GM21723 (cell line): ENCODE data around the gene DMWD.
"Not testable (repeated sequence)": the region's sequence is repeated elsewhere in the genome, so short reads cannot be mapped to it uniquely, and the experiment has no call there.

ENCODE experiments used
- ATAC-seq: cut with Tn5 transposase; IDR thresholded peaks from one replicate; pipeline ENCODE4 v1.9.1; 2021; ENCODE audit warnings: mild to moderate bottlenecking, moderate library complexity; ENCODE audit not compliant: unreplicated experiment

DMWD gene

GRCh38 chr19:45816236-45817009 lies 23.8 kb upstream of the DMWD start:
- no peak for ATAC-seq

GRCh38 chr19:45815481-45816216 lies 23.0 kb upstream of the DMWD start:
- no peak for ATAC-seq

GRCh38 chr19:45814851-45815480 lies 22.3 kb upstream of the DMWD start, which contains the start of gene RSPH6A:
Gene RSPH6A, minus strand, starts transcription at chr19:45815308. Its CDS starts 132 bp downstream, at chr19:45815176.
- ATAC-seq, result no peak

GRCh38 chr19:45814166-45814780 lies 21.6 kb upstream of the DMWD start:
- ATAC-seq, result no peak

GRCh38 chr19:45812297-45812696 lies 19.7 kb upstream of the DMWD start:
- ATAC-seq, result no peak

GRCh38 chr19:45809643-45810159 lies 17.1 kb upstream of the DMWD start:
- no peak for ATAC-seq

- no peak for ATAC-seq
Measured at GRCh38 chr19:45805719-45806118, 13.1 kb upstream of the DMWD start.

- ATAC-seq, result no peak
Measured at GRCh38 chr19:45804959-45805230, 12.2 kb upstream of the DMWD start.

- no peak for ATAC-seq
Measured at GRCh38 chr19:45804140-45804958, 11.7 kb upstream of the DMWD start.

- ATAC-seq, result no peak
Measured at GRCh38 chr19:45801603-45802175, 9.0 kb upstream of the DMWD start.

- no peak for ATAC-seq
Measured at GRCh38 chr19:45800070-45800553, 7.5 kb upstream of the DMWD start.

GRCh38 chr19:45799541-45799940 lies 6.9 kb upstream of the DMWD start:
- not testable (repeated sequence) for ATAC-seq

GRCh38 chr19:45798995-45799517 lies 6.4 kb upstream of the DMWD start:
- ATAC-seq, result no peak

- no peak for ATAC-seq
Measured at GRCh38 chr19:45794627-45795026, 2.0 kb upstream of the DMWD start.

- no peak for ATAC-seq
Measured at GRCh38 chr19:45793876-45794275, 1.2 kb upstream of the DMWD start.

GRCh38 chr19:45793178-45793564 lies 526 bp upstream of the DMWD start:
- no peak for ATAC-seq

GRCh38 chr19:45791744-45792469 lies 738 bp downstream of the DMWD start:
- ATAC-seq, result peak; percentile 30

GRCh38 chr19:45790942-45791341 lies 1.7 kb downstream of the DMWD start:
- no peak for ATAC-seq
